IMR-90 (cell line): Measurements from ENCODE around the gene PCNX2. TPM values are rescaled to one million over a fixed set of nuclear protein-coding genes. Genes with fewer than 3 reads are reported as not detected.

ENCODE experiments used
- ATAC-seq: fragments of 200-7000 bp; cut with Tn5 transposase; 2 replicates; pipeline ENCODE4 v1.9.1; 2020; ENCODE audit warnings: low read depth, mild to moderate bottlenecking, moderate library complexity
- BruUV-seq: library from RNA; stranded (reverse); fragments of 400-500 nt; replicated peaks from 2 replicates; lab custom pipeline; 2021; lab: Mats Ljungman, UMichigan
- CTCF ChIA-PET: fragments of 300-600 bp; formaldehyde crosslinking; extraction: SDS; loops from one replicate; lab custom pipeline; 2021; ENCODE audit warnings: antibody characterized with exemption; lab: Yijun Ruan, JAX
- POLR2A ChIA-PET: fragments of 300-600 bp; sonication (Branson Sonifier 250); formaldehyde crosslinking; loops from one replicate; lab custom pipeline; 2022; ENCODE audit warnings: antibody characterized with exemption; ENCODE audit not compliant: unreplicated experiment; lab: Charles Lee
- DNase-seq: peaks from one replicate; pipeline ENCODE4 v3.0.0; 2013
- H2AFZ ChIP-seq: replicated peaks from 2 replicates; pipeline ENCODE3; 2013; ENCODE audit warnings: low read length, mild to moderate bottlenecking; ENCODE audit not compliant: poor library complexity
- H2AK5ac ChIP-seq: 2 replicates; pipeline ENCODE4 v1.6.1; 2013; ENCODE audit warnings: low read depth, low read length, inconsistent platforms
- H2AK9ac ChIP-seq: replicated peaks from 2 replicates; pipeline ENCODE3; 2013; ENCODE audit warnings: mild to moderate bottlenecking, low read depth, low read length, moderate library complexity; ENCODE audit not compliant: poor library complexity
- H2BK120ac ChIP-seq: 2 replicates; pipeline ENCODE4 v1.6.1; 2013; ENCODE audit warnings: low read depth, low read length, inconsistent platforms
- H2BK15ac ChIP-seq: 3 replicates; pipeline ENCODE4 v1.6.1; 2013; ENCODE audit warnings: low read depth, low read length, inconsistent platforms
- H2BK20ac ChIP-seq: 2 replicates; pipeline ENCODE4 v1.6.1; 2013; ENCODE audit warnings: low read depth, mild to moderate bottlenecking, inconsistent platforms, low read length, moderate library complexity
- H2BK5ac ChIP-seq: 2 replicates; pipeline ENCODE4 v1.6.1; 2013; ENCODE audit warnings: mild to moderate bottlenecking, low read depth, low read length, inconsistent platforms; ENCODE audit not compliant: poor library complexity, severe bottlenecking
- H3K14ac ChIP-seq: replicated peaks from 2 replicates; pipeline ENCODE4 v1.6.1; 2013; ENCODE audit warnings: low read depth, low read length, inconsistent platforms
- H3K18ac ChIP-seq: 2 replicates; pipeline ENCODE4 v1.6.1; 2013; ENCODE audit warnings: low read depth, low read length, control low read depth
- H3K23ac ChIP-seq: 2 replicates; pipeline ENCODE4 v1.6.1; 2013; ENCODE audit warnings: low read depth, low read length, inconsistent platforms
- H3K27ac ChIP-seq: 2 replicates; pipeline ENCODE4 v1.5.1; 2013; ENCODE audit warnings: mild to moderate bottlenecking, control low read depth, low read length; ENCODE audit not compliant: insufficient read depth
- H3K27me3 ChIP-seq: 2 replicates; pipeline ENCODE4 v1.6.1; 2013; ENCODE audit warnings: low read length; ENCODE audit not compliant: control insufficient read depth, insufficient read depth
- H3K36me3 ChIP-seq: 2 replicates; pipeline ENCODE4 v1.6.1; 2013; ENCODE audit warnings: low read length, mixed read lengths; ENCODE audit not compliant: control insufficient read depth, insufficient read depth
- H3K4ac ChIP-seq: 2 replicates; pipeline ENCODE4 v1.6.1; 2013; ENCODE audit warnings: low read depth, low read length, inconsistent platforms
- H3K4me1 ChIP-seq: 2 replicates; pipeline ENCODE4 v1.6.1; 2013; ENCODE audit warnings: low read length, mixed read lengths; ENCODE audit not compliant: control insufficient read depth, insufficient read depth
- H3K4me2 ChIP-seq: 2 replicates; pipeline ENCODE4 v1.6.1; 2013; ENCODE audit warnings: low read depth, mild to moderate bottlenecking, control low read depth, low read length, moderate library complexity
- H3K4me3 ChIP-seq: 2 replicates; pipeline ENCODE4 v1.5.1; 2013; ENCODE audit warnings: low read depth, mild to moderate bottlenecking, control low read depth, low read length, moderate library complexity; ENCODE audit not compliant: insufficient read depth
- H3K56ac ChIP-seq: 2 replicates; pipeline ENCODE4 v1.6.1; 2013; ENCODE audit warnings: low read length, inconsistent platforms; ENCODE audit not compliant: insufficient read depth; ENCODE audit errors: extremely low read depth
- H3K79me1 ChIP-seq, 2 experiments: 2 replicates each; pipeline ENCODE4 v1.6.1; 2013; ENCODE audit warnings: low read length in 2 of 2, inconsistent platforms in 1 of 2, low read depth in 1 of 2
- H3K9ac ChIP-seq: 2 replicates; pipeline ENCODE4 v1.6.1; 2013; ENCODE audit warnings: low read depth, low read length, control low read depth
- H3K9me1 ChIP-seq: 2 replicates; pipeline ENCODE4 v1.6.1; 2013; ENCODE audit warnings: low read length, inconsistent platforms; ENCODE audit not compliant: insufficient read depth
- H3K9me3 ChIP-seq: 2 replicates; pipeline ENCODE4 v1.6.1; 2013; ENCODE audit warnings: low read length; ENCODE audit not compliant: control insufficient read depth, insufficient read depth
- H4K20me1 ChIP-seq: 2 replicates; pipeline ENCODE4 v1.6.1; 2013; ENCODE audit warnings: low read length, inconsistent platforms; ENCODE audit not compliant: insufficient read depth
- H4K5ac ChIP-seq: 2 replicates; pipeline ENCODE4 v1.6.1; 2013; ENCODE audit warnings: mild to moderate bottlenecking, low read depth, low read length, control low read depth
- H4K8ac ChIP-seq, 2 experiments: 2 replicates each; pipeline ENCODE4 v1.6.1; 2013; ENCODE audit warnings: low read depth in 2 of 2, low read length in 2 of 2, control low read depth in 1 of 2, inconsistent platforms in 1 of 2
- H4K91ac ChIP-seq: 2 replicates; pipeline ENCODE4 v1.6.1; 2013; ENCODE audit warnings: low read depth, low read length, inconsistent platforms; ENCODE audit not compliant: insufficient read depth
- CTCF ChIP-seq: conservative IDR thresholded peaks from 2 replicates; pipeline ENCODE4 v1.5.1; 2012; ENCODE audit warnings: mild to moderate bottlenecking, low read depth, low read length, improper control_type of control experiment
- NFE2L2 ChIP-seq: fragments of 150-350 bp; IDR thresholded peaks from 2 replicates; pipeline ENCODE4 v1.6.1; 2016; ENCODE audit warnings: low read depth, mild to moderate bottlenecking, low read length
- RAD21 ChIP-seq: IDR thresholded peaks from 2 replicates; pipeline ENCODE4 v1.6.1; 2012; ENCODE audit warnings: low read length, improper control_type of control experiment
- USF2 ChIP-seq: fragments of 150-350 bp; IDR thresholded peaks from 2 replicates; pipeline ENCODE4 v1.6.1; 2017; ENCODE audit warnings: mild to moderate bottlenecking, antibody characterized with exemption, low read length, low read depth
- WGBS, 2 experiments: methylation state at CpG; one replicate each; pipeline versions ENCODE4 v1.1.5 to v1.1.7; 2013; ENCODE audit warnings: missing lambda C conversion rate in 2 of 2; ENCODE audit not compliant: insufficient read length in 1 of 2; ENCODE audit errors: extremely low coverage in 2 of 2; 5-methylcytosine and 5-hydroxymethylcytosine counted together
- dilution Hi-C: fragments of 300-500 bp; cut with HindIII; formaldehyde crosslinking; loops from one replicate; pipeline ENCODE4 v1.14.3; 2018; ENCODE audit warnings: low sequenced_read_pairs; ENCODE audit not compliant: unreplicated experiment
- in situ Hi-C: fragments of 300-500 bp; cut with MboI; formaldehyde crosslinking; loops from 3 replicates; pipeline ENCODE4 v1.14.3; 2019; ENCODE audit warnings: low sequenced_read_pairs, inconsistent platforms, mixed read lengths
- intact Hi-C: fragments of 100-400 bp; cut with micrococcal nuclease; formaldehyde crosslinking; loops from 2 replicates; pipeline ENCODE4 v1.10.0; 2022
- polyA plus RNA-seq, 3 experiments: library from polyadenylated mRNA; depleted of rRNA; stranded (reverse); fragments of >200 nt; gene quantifications; 2 replicates each; pipeline ENCODE4 v1.2.3, GENCODE V29; 2012; ENCODE audit warnings: low replicate concordance in 1 of 3
- total RNA-seq: library from RNA; depleted of rRNA; stranded (reverse); fragments of >200 nt; gene quantifications from 2 replicates; pipeline ENCODE4 v1.2.3, GENCODE V29; 2012

PCNX2 gene
- total and polyA plus RNA-seq, 2 of the 4 experiments (the other 2 are of a cell fraction), result 15.9 to 22.6 TPM

GRCh38 chr1:232980986-232981560, 314.5 kb downstream of the PCNX2 start:
- H2BK5ac ChIP-seq, result no peak overlapping the region
- ATAC-seq, result no peak
- H3K4me2 ChIP-seq, result no peak overlapping the region
- no TSS peak for BruUV-seq
- intact Hi-C loops, result no loop called here
- no peak overlapping the region for H3K23ac ChIP-seq
- H2BK20ac ChIP-seq, result no peak overlapping the region; the same call in 1 of the 2 replicates
- no peaks in the 10 kb centered on the region for H3K27me3 ChIP-seq
- H4K20me1 ChIP-seq, result no peaks in the 10 kb centered on the region
- H3K9me1 ChIP-seq, result peaks cover 20% of the 10 kb centered on the region
- no peak overlapping the region for H4K8ac ChIP-seq
- H3K14ac ChIP-seq, result no peak overlapping the region; the same call in 1 of the 2 replicates
- dilution Hi-C loops, result no loop called here
- DNase-seq, result no peak
- no peak overlapping the region for H4K5ac ChIP-seq
- H3K27ac ChIP-seq, result no peak overlapping the region
- H3K56ac ChIP-seq, result no peak overlapping the region
- H3K18ac ChIP-seq, result no peak overlapping the region
- H3K4me3 ChIP-seq, result no peak overlapping the region
- H3K79me1 ChIP-seq, result no peaks in the 10 kb centered on the region
- no CpG with 5 or more reads among the region's 9 CpGs for WGBS, 2 experiments
- no peaks in the 10 kb centered on the region for H3K9me3 ChIP-seq
- H3K36me3 ChIP-seq, result peaks cover 24% of the 10 kb centered on the region; the same call in 1 of the 2 replicates
- CTCF ChIA-PET, result interaction anchor here (1.5 kb wide), 1 partner anchor 19 kb away, joined by 4 read pairs; no protein-coding TSS in a partner anchor
- peaks cover 16% of the 10 kb centered on the region for H3K4me1 ChIP-seq
- no peak overlapping the region for H2AK9ac ChIP-seq
- POLR2A ChIA-PET, result no interaction called here
- no peak overlapping the region for H2AFZ ChIP-seq
- peak overlapping the region; percentile 26; the same call in 1 of the 2 replicates for H2BK120ac ChIP-seq
- no peak for TF ChIP-seq NFE2L2
- TF ChIP-seq CTCF, result no peak
- no peak for TF ChIP-seq RAD21
- no peak for TF ChIP-seq USF2
- H2BK15ac ChIP-seq, result no peak overlapping the region
- H4K91ac ChIP-seq, result no peak overlapping the region
- no peak overlapping the region for H3K9ac ChIP-seq
- peak overlapping the region; percentile 17; the same call in 1 of the 2 replicates for H3K4ac ChIP-seq
- 0 out of 2 replicates have a peak overlapping the region, but pooled peaks have one; percentile 20 for H2AK5ac ChIP-seq
- in situ Hi-C loops, result no loop called here
